Measurements from ENCODE around the gene GID8.

Gene GID8

DNA sequence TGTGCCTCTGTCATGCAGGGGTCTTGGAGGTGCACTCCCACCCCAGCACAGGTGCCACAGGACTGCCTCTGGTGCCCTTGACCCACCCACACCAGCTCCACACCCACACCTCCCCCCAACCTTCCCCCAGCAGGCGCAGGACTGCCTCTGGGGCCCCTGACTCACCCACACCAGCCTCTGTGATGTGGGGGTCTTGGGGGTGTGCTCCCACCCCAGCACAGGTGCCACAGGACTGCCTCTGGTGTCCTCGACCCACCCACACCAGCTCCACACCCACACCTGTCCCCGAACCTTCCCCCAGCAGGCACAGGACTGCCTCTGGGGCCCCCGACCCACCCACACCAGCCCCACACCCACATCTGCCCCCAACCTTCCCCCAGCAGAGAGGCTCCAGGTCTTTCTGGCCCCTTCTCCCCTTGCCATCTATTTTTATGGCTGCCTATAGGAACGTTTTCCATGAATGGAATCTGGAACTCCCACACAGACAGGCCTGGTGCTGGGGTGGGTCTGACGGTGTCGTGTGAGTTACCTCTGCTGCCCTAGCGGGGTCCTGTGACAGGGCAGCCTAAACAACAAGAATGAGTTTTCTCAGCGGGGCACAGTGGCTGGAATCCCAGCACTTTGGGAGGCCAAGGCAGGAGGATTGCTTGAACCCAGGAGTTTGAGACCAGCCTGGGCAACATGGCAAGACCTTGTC, 38.0 kb downstream of the GID8 start:
- Histone ChIP-seq H3K9me2 (replicated peaks; ENCODE audit: insufficient read depth, low read length) (no peaks in the 10 kb centered on the region), H4K20me1 (ENCODE audit: low read depth, low read length) (no peaks in the 10 kb centered on the region), H3K27me3 (ENCODE audit: low read length) (no peaks in the 10 kb centered on the region), H2AFZ (ENCODE audit: low read depth, low read length, severe bottlenecking) (no peak overlapping the region), H3K27ac (ENCODE audit: low read depth, low read length) (no peak overlapping the region), H3K79me2 (ENCODE audit: insufficient read depth, low read length) (no peaks in the 10 kb centered on the region), H3K9ac (ENCODE audit: low read length) (no peak overlapping the region), H3K36me3 (ENCODE audit: low read length) (no peaks in the 10 kb centered on the region), H3K4me3 (ENCODE audit: insufficient read depth, low read length, poor library complexity, severe bottlenecking) (no peak overlapping the region), H3K9me3 (ENCODE audit: insufficient read depth, low read length) (no peaks in the 10 kb centered on the region), H3F3A (ENCODE audit: insufficient read depth) (no peaks in the 10 kb centered on the region), H3K4me2 (ENCODE audit: low read depth, low read length, poor library complexity, severe bottlenecking) (no peak overlapping the region)
- TF ChIP-seq EZH2phosphoT487 (conservative IDR thresholded peaks at IDR 0.05; ENCODE audit: low read length), result no peak

- TF ChIP-seq CTCF (IDR thresholded peaks at IDR 0.05; ENCODE audit: insufficient read depth, low read length, poor library complexity, severe bottlenecking) (no peak), EZH2phosphoT487 (conservative IDR thresholded peaks at IDR 0.05; ENCODE audit: low read length) (no peak)
- H3F3A ChIP-seq (ENCODE audit: insufficient read depth), result no peaks in the 10 kb centered on the region
- H4K20me1 ChIP-seq (ENCODE audit: low read depth, low read length), result no peaks in the 10 kb centered on the region
- H3K4me2 ChIP-seq (ENCODE audit: low read depth, low read length, poor library complexity, severe bottlenecking), result no peak overlapping the region
- no peaks in the 10 kb centered on the region for H3K36me3 ChIP-seq (ENCODE audit: low read length)
- H3K9ac ChIP-seq (ENCODE audit: low read length), result no peak overlapping the region
- no peaks in the 10 kb centered on the region for H3K27me3 ChIP-seq (ENCODE audit: low read length)
- H2AFZ ChIP-seq (ENCODE audit: low read depth, low read length, severe bottlenecking), result no peak overlapping the region
- H3K9me2 ChIP-seq (replicated peaks; ENCODE audit: insufficient read depth, low read length), result no peaks in the 10 kb centered on the region
- no peaks in the 10 kb centered on the region for H3K79me2 ChIP-seq (ENCODE audit: insufficient read depth, low read length)
- no peak overlapping the region for H3K27ac ChIP-seq (ENCODE audit: low read depth, low read length)
- H3K9me3 ChIP-seq (ENCODE audit: insufficient read depth, low read length), result no peaks in the 10 kb centered on the region
- H3K4me3 ChIP-seq (ENCODE audit: insufficient read depth, low read length, poor library complexity, severe bottlenecking), result no peak overlapping the region
Measured at GRCh38 chr20:62976886-62977285, 38.9 kb downstream of the GID8 start.

GRCh38 chr20:62977613-62978560, 39.9 kb downstream of the GID8 start:
- Histone ChIP-seq H3F3A (ENCODE audit: insufficient read depth) (no peaks in the 10 kb centered on the region), H3K4me3 (ENCODE audit: insufficient read depth, low read length, poor library complexity, severe bottlenecking) (no peak overlapping the region), H3K27ac (ENCODE audit: low read depth, low read length) (no peak overlapping the region), H3K9me3 (ENCODE audit: insufficient read depth, low read length) (no peaks in the 10 kb centered on the region), H3K9me2 (replicated peaks; ENCODE audit: insufficient read depth, low read length) (no peaks in the 10 kb centered on the region), H3K27me3 (ENCODE audit: low read length) (no peaks in the 10 kb centered on the region), H2AFZ (ENCODE audit: low read depth, low read length, severe bottlenecking) (no peak overlapping the region), H3K79me2 (ENCODE audit: insufficient read depth, low read length) (no peaks in the 10 kb centered on the region), H3K4me2 (ENCODE audit: low read depth, low read length, poor library complexity, severe bottlenecking) (peak overlapping the region; percentile 31), H4K20me1 (ENCODE audit: low read depth, low read length) (no peaks in the 10 kb centered on the region), H3K9ac (ENCODE audit: low read length) (no peak overlapping the region), H3K36me3 (ENCODE audit: low read length) (no peaks in the 10 kb centered on the region)
- TF ChIP-seq CTCF (IDR thresholded peaks at IDR 0.05; ENCODE audit: insufficient read depth, low read length, poor library complexity, severe bottlenecking), result no peak
- TF ChIP-seq EZH2phosphoT487 (conservative IDR thresholded peaks at IDR 0.05; ENCODE audit: low read length), result no peak

Data from SU-DHL-6 (cell line).